HUDEP-2 (cell line): ENCODE measurements around the gene SNRPE.
"Not testable (repeated sequence)": the region's sequence is repeated elsewhere in the genome, so short reads cannot be mapped to it uniquely, and the experiment has no call there.

Experiments used
- DNase-seq, 76 experiments: peaks; one replicate each; lab custom pipeline; 2025; ENCODE audit not compliant: unreplicated experiment in 76 of 76; lab: John Stamatoyannopoulos, UW

The SNRPE gene

GRCh38 chr1:203861379-203862184 lies at the start of gene SNRPE:
TSS of gene SNRPE (plus strand) at chr1:203861599. CDS start at chr1:203861660, 61 bp downstream.
- peak in 75 of 76 experiments; percentile 48 to 97 (median 92) for DNase-seq

GRCh38 chr1:203813581-203814341 lies 47.6 kb upstream of the SNRPE start:
- DNase-seq: no peak

- no peak for DNase-seq
Observed at GRCh38 chr1:203818399-203818798, 43.0 kb upstream of the SNRPE start.

GRCh38 chr1:203823306-203823705 lies 38.1 kb upstream of the SNRPE start:
- DNase-seq: no peak

- no peak for DNase-seq
Observed at GRCh38 chr1:203826175-203826574, 35.2 kb upstream of the SNRPE start.

GRCh38 chr1:203828002-203828401 lies 33.4 kb upstream of the SNRPE start:
- no peak for DNase-seq

GRCh38 chr1:203828503-203828902 lies 32.9 kb upstream of the SNRPE start:
- DNase-seq: no peak

- DNase-seq: not testable (repeated sequence)
Observed at GRCh38 chr1:203829247-203829646, 32.2 kb upstream of the SNRPE start.

GRCh38 chr1:203835476-203835875 lies 25.9 kb upstream of the SNRPE start:
- no peak for DNase-seq

GRCh38 chr1:203839081-203839480 lies 22.3 kb upstream of the SNRPE start:
- no peak for DNase-seq

- no peak for DNase-seq
Observed at GRCh38 chr1:203840208-203840808, 21.1 kb upstream of the SNRPE start.

GRCh38 chr1:203842559-203842876 lies 18.9 kb upstream of the SNRPE start:
- no peak for DNase-seq

GRCh38 chr1:203843435-203843834 lies 18.0 kb upstream of the SNRPE start:
- DNase-seq: no peak

- DNase-seq: not testable (repeated sequence)
Observed at GRCh38 chr1:203853112-203853511, 8.3 kb upstream of the SNRPE start.

GRCh38 chr1:203858055-203858454 lies 3.3 kb upstream of the SNRPE start:
- no peak for DNase-seq

GRCh38 chr1:203858975-203859374 lies 2.4 kb upstream of the SNRPE start:
- no peak for DNase-seq

GRCh38 chr1:203860396-203861025 lies 888 bp upstream of the SNRPE start:
- DNase-seq: no peak

GRCh38 chr1:203867802-203868201 lies 6.4 kb downstream of the SNRPE start:
- DNase-seq: no peak

GRCh38 chr1:203870245-203870644 lies 8.8 kb downstream of the SNRPE start:
- no peak for DNase-seq

GRCh38 chr1:203871114-203871880 lies 9.9 kb downstream of the SNRPE start:
- DNase-seq: peak in 27 of 76 experiments; percentile 2 to 43 (median 19)
